NT2/D1 (cell line): ENCODE data around the gene ACER3.
"Not testable (repeated sequence)": the region's sequence is repeated elsewhere in the genome, so short reads cannot be mapped to it uniquely, and the experiment has no call there.

Source experiments
- DNase-seq: peaks from one replicate; pipeline ENCODE4 v3.0.0-alpha.2; 2011; ENCODE audit warnings: low read depth, low spot score
- H3K27me3 ChIP-seq: 2 replicates; pipeline ENCODE4 v1.6.0; 2011; ENCODE audit warnings: mild to moderate bottlenecking; ENCODE audit not compliant: insufficient read length, insufficient read depth
- H3K36me3 ChIP-seq: 2 replicates; pipeline ENCODE4 v1.6.1; 2011; ENCODE audit warnings: mild to moderate bottlenecking, low read length, mixed read lengths; ENCODE audit not compliant: insufficient read depth, insufficient read length
- H3K4me1 ChIP-seq: 2 replicates; pipeline ENCODE4 v1.5.1; 2011; ENCODE audit not compliant: insufficient read depth, insufficient read length
- H3K4me3 ChIP-seq: 2 replicates; pipeline ENCODE4 v1.5.1; 2011; ENCODE audit warnings: low read depth; ENCODE audit not compliant: insufficient read length
- H3K9ac ChIP-seq: 2 replicates; pipeline ENCODE4 v1.6.0; 2011; ENCODE audit warnings: low read depth; ENCODE audit not compliant: insufficient read length
- H3K9me3 ChIP-seq: 2 replicates; pipeline ENCODE4 v1.5.1; 2011; ENCODE audit warnings: mild to moderate bottlenecking, low read length; ENCODE audit not compliant: insufficient read depth
- SUZ12 ChIP-seq: IDR thresholded peaks from 2 replicates; pipeline ENCODE4 v1.6.1; 2011; ENCODE audit not compliant: insufficient read length, insufficient read depth; ENCODE audit errors: extremely low read depth
- YY1 ChIP-seq: IDR thresholded peaks from 2 replicates; pipeline ENCODE4 v1.6.1; 2011; ENCODE audit not compliant: insufficient read length, insufficient read depth
- ZNF274 ChIP-seq: IDR thresholded peaks from 2 replicates; pipeline ENCODE4 v1.6.1; 2011; ENCODE audit warnings: mild to moderate bottlenecking, low read depth, low read length

The ACER3 gene

GRCh38 chr11:77057938-77058474 lies 197.3 kb downstream of the ACER3 start:
- TF ChIP-seq SUZ12 (no peak), ZNF274 (no peak), YY1 (no peak)

GRCh38 chr11:77058900-77059299 lies 198.2 kb downstream of the ACER3 start:
- H3K4me3 ChIP-seq = no peak overlapping the region
- no peaks in the 10 kb centered on the region for H3K4me1 ChIP-seq
- H3K27me3 ChIP-seq = peaks cover 5% of the 10 kb centered on the region
- TF ChIP-seq YY1 (no peak), ZNF274 (no peak), SUZ12 (no peak)
- DNase-seq = no peak
- no peak overlapping the region for H3K9ac ChIP-seq
- H3K9me3 ChIP-seq = peaks cover 10% of the 10 kb centered on the region; the same call in 1 of the 2 replicates
- H3K36me3 ChIP-seq = no peaks in the 10 kb centered on the region

More at GRCh38 chr11:77057938-77058474, 197.3 kb downstream of the ACER3 start:
- H3K4me1 ChIP-seq = no peaks in the 10 kb centered on the region
- no peaks in the 10 kb centered on the region for H3K36me3 ChIP-seq
- DNase-seq = no peak
- no peaks in the 10 kb centered on the region for H3K27me3 ChIP-seq
- no peak overlapping the region for H3K9ac ChIP-seq
- peaks cover 10% of the 10 kb centered on the region; the same call in 1 of the 2 replicates for H3K9me3 ChIP-seq
- no peak overlapping the region for H3K4me3 ChIP-seq

GRCh38 chr11:77059806-77060205 lies 199.1 kb downstream of the ACER3 start:
- TF ChIP-seq SUZ12 (no peak), YY1 (no peak), ZNF274 (no peak)
- H3K4me1 ChIP-seq = no peaks in the 10 kb centered on the region
- H3K4me3 ChIP-seq = no peak overlapping the region
- peaks cover 14% of the 10 kb centered on the region for H3K27me3 ChIP-seq
- peaks cover 10% of the 10 kb centered on the region; the same call in 1 of the 2 replicates for H3K9me3 ChIP-seq
- no peak for DNase-seq
- H3K36me3 ChIP-seq = no peaks in the 10 kb centered on the region
- H3K9ac ChIP-seq = no peak overlapping the region

DNA sequence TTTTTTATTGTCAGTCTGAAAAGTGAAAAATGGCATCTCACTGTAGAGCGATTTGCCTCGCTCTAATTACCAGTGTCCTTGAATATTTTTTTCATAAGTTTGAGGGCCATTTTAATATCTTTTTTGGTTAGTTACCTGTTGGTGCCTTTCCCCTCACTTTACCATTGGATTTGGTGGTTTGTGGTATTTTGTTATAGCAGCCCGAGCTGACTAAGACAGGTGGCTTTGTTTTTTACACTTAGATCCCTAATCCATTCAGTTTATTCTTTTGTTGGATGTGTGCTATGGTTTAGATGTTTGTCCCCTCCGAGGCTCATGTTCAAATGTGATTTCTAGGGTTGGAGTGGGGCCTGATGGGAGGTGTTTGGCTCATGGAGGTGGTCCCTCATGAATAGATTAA lies 199.5 kb downstream of the ACER3 start:
- DNase-seq = no peak
- Histone ChIP-seq H3K9me3 (peaks cover 10% of the 10 kb centered on the region; the same call in 1 of the 2 replicates), H3K4me1 (no peaks in the 10 kb centered on the region)

GRCh38 chr11:77061258-77061657 lies 200.5 kb downstream of the ACER3 start:
- DNase-seq = not testable (repeated sequence)

More for the DNA sequence above, 199.5 kb downstream of the ACER3 start:
- TF ChIP-seq SUZ12 = no peak
- no peak for TF ChIP-seq ZNF274
- no peak for TF ChIP-seq YY1
- H3K9ac ChIP-seq = no peak overlapping the region
- no peaks in the 10 kb centered on the region for H3K36me3 ChIP-seq
- no peak overlapping the region for H3K4me3 ChIP-seq
- peaks cover 18% of the 10 kb centered on the region for H3K27me3 ChIP-seq

DNA sequence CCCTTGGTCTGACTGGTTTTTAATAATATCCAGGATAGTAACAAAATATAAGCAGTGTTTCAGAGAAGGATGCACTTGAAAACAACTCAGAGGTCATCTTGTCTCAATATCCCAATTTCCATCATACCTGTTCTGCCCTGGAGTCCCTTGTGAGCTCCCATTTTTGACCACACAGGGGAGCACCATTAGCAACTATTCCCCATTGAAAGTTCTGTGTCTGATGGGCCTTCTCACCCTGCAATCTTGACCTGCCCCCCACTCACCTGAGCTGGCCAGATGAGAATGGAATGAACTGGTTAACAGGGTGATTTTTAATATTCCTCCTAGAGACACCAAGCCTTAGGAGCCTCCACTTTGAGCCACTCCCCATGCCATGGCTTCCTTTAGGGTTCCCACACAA lies 202.2 kb downstream of the ACER3 start:
- no peaks in the 10 kb centered on the region for H3K36me3 ChIP-seq
- no peak overlapping the region for H3K4me3 ChIP-seq
- no peaks in the 10 kb centered on the region for H3K9me3 ChIP-seq
- no peak overlapping the region for H3K9ac ChIP-seq
- peaks cover 26% of the 10 kb centered on the region for H3K27me3 ChIP-seq
- no peak for DNase-seq
- H3K4me1 ChIP-seq = peaks cover under 1% of the 10 kb centered on the region
- TF ChIP-seq SUZ12 (no peak), ZNF274 (no peak), YY1 (no peak)

More at GRCh38 chr11:77061258-77061657, 200.5 kb downstream of the ACER3 start:
- H3K4me1 ChIP-seq, H3K9me3 ChIP-seq, H3K4me3 ChIP-seq, H3K9ac ChIP-seq, H3K36me3 ChIP-seq: not testable (repeated sequence)
- H3K27me3 ChIP-seq = peaks cover 26% of the 10 kb centered on the region

- H3K27me3 ChIP-seq = peaks cover 26% of the 10 kb centered on the region
- H3K4me1 ChIP-seq = peaks cover 3% of the 10 kb centered on the region
- TF ChIP-seq SUZ12 (no peak), ZNF274 (no peak), YY1 (no peak)
- H3K36me3 ChIP-seq = no peaks in the 10 kb centered on the region
- DNase-seq = no peak
- H3K9me3 ChIP-seq = no peaks in the 10 kb centered on the region
- H3K9ac ChIP-seq = no peak overlapping the region
- no peak overlapping the region for H3K4me3 ChIP-seq
These were observed 202.7 kb downstream of the ACER3 start for GRCh38 chr11:77063407-77063806.
